OCI-M2 (cell line): ENCODE results near the gene IFIT1B.
"Not testable (repeated sequence)": the region's sequence is repeated elsewhere in the genome, so short reads cannot be mapped to it uniquely, and the experiment has no call there.

Experiments
- DNase-seq: peaks from one replicate; lab custom pipeline; 2025; ENCODE audit not compliant: unreplicated experiment; lab: John Stamatoyannopoulos, UW

IFIT1B gene

GRCh38 chr10:89373916-89374711 is 3.7 kb upstream of the IFIT1B start:
- no peak for DNase-seq

DNA sequence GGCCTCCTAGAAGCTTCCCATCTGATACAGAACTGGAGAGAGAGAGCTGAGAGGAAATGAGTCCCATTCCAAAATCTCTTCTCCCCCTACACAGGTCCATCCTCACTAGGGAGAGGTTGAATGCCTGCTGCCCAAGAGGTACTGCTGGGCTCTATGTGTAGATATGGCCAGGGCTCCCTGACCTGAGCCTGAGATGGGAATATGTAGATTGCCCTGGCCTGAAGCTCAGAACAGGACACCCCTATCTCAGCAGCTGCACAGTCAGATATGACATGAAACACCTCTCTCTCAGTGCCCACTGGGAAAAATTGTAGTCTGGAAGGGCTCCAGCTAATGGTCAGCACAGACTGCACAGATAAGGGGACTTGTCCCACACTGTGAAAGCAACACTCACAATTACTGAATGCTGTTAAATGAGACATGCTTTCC is 3.1 kb upstream of the IFIT1B start:
- DNase-seq: no peak

GRCh38 chr10:89379103-89379502 is 1.2 kb downstream of the IFIT1B start:
- no peak for DNase-seq

GRCh38 chr10:89382757-89383156 is 4.9 kb downstream of the IFIT1B start:
- DNase-seq: no peak

- no peak for DNase-seq
Measured at GRCh38 chr10:89384474-89385340, 6.9 kb downstream of the IFIT1B start.

GRCh38 chr10:89388806-89389205 is 10.9 kb downstream of the IFIT1B start:
- no peak for DNase-seq

DNA sequence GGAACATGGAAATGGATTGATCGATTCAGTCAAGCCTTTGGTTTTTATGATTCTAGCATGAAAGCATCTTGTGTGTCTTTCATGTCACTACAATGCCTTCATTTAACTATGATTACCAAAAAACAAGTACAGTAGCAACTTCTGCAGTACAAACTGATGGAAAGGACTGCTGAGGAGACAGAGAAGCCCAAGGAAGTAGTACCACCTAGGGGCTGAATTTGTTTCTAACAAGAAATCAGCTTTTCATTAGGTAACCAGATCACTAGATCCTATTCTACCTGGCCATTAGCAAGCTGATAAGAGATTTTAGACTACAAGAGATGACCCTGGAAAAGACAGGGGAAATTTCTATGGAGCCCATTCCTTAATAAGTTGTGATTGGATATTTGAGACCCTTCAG is 11.4 kb downstream of the IFIT1B start:
- DNase-seq: no peak

DNA sequence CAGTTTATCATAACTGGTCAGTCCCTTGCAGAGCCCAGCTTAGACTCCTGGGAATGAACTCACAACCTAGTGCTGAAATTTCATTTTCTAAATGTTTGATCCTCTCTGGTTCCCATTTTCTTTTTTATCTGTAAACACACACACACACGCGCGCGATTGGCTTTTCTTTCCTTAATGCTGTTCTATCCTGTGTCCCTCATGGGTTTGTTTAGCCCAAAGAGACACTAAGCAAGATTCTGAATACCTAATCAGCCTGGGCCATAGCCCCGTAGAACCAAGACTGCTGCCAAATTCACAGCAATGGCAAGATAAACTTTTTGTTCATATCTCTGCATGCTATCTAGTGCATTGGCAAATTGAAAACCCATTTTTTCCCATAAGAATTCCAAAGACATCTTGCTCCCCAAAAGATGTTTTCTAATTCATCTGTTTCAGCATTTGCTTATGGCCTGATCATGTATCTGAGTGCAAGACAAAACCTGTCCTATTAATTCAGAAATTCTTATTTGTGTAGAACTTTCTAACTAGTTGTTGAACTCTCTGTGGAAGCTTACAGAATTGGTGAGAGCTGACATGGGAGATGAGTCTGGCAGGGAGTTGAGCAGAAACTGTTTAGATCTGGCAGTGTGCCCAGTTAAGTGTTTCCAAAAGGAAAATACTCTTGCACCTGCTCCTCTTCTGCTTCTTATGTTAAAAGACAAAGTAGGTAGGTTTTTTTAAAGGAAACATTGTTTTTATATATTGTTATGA is 12.8 kb downstream of the IFIT1B start:
- DNase-seq: no peak

DNA sequence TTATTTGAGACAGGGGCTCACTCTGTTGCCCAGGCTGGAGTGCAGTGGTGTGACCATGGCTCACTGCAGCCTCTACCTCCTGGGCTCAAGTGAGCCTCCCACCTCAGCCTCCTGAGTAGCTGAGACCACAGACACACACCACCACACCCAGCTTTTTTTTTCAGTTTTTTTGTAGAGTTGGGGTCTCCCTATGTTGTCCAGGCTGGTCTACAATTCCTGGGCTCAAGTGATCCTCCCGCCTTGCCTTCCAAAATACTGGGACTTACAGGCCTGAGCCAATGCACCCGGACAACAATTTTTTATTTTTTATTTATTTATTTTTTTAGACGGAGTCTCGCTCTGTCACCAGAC is 13.3 kb downstream of the IFIT1B start:
- DNase-seq: not testable (repeated sequence)

DNA sequence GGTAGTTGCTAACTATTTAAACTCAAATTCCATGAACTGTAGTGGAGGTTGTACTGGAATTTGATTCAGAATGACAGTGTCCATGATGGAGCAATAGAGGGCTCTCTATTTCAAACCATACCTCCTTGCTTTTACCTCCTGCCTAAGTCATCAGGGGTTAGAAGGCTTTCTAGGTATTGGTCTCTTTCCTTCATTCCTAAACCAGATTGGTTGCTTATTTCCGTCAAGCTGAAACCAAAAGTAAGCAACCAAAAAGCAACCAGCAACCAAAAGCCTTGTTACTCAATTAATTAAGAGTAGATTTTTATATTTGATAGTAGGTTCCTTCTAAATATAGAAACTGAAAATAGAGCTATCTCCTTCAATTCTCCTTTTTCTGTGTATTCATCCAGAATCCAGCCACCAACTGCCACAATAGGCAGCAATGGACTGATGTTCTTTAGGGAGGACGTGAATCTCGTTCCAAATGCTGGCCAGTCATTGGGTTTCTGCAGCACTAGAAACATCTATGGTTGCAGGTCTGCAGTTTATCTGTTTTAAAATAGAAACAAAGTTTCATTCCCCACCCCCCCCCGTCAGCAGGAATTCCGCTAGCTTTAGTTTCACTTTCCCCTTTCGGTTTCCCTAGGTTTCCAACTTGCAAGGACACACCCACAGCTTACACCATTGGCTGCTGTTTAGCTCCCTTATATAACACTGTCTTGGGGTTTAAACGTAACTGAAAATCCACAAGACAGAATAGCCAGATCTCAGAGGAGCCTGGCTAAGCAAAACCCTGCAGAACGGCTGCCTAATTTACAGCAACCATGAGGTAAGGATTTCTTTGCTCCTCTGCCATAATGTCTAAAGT is 14.3 kb downstream of the IFIT1B start, which contains the start of gene IFIT1:
Gene IFIT1 (plus strand): TSS at position 717 of the 850 bp plus-strand sequence. CDS start 90 bp downstream, at position 807.
- DNase-seq: no peak

- DNase-seq: no peak
Measured at GRCh38 chr10:89392974-89393373, 15.1 kb downstream of the IFIT1B start.

DNA sequence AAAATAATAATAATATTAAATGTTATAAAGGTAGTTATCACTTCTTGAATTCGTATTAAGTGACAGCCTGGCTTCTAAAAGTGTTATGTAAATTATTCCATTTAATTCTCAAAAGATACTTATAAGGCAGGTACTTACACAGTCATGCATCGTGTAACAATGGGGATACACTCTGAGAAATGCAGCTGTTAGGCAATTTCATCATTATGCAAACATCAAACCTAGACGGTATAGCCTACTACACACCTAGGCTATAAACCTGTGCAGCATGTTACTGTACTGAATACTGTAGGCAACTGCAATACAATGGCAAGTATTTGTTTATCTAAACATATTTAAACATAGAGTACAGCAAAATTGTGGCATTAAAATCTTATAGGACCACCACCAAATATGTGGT is 16.0 kb downstream of the IFIT1B start:
- DNase-seq: no peak

DNA sequence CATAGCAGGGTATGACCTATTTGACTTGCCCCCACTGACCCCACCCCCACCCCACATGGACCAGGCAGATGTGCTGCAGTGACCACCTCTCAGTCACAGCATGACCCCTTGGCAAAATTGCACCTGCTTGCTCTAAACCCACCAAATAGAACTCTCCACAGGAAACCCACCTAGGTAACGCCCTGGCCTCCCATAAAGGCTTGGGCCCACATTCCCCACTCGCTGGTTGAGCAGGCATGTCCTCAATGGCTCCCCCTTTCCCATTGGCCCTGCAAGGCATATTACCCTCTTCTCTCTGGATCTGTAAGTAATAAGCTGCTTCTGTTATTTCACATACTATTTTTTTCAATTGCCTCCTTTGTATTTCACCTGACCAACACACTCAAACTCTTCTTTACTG is 17.3 kb downstream of the IFIT1B start:
- no peak for DNase-seq

DNA sequence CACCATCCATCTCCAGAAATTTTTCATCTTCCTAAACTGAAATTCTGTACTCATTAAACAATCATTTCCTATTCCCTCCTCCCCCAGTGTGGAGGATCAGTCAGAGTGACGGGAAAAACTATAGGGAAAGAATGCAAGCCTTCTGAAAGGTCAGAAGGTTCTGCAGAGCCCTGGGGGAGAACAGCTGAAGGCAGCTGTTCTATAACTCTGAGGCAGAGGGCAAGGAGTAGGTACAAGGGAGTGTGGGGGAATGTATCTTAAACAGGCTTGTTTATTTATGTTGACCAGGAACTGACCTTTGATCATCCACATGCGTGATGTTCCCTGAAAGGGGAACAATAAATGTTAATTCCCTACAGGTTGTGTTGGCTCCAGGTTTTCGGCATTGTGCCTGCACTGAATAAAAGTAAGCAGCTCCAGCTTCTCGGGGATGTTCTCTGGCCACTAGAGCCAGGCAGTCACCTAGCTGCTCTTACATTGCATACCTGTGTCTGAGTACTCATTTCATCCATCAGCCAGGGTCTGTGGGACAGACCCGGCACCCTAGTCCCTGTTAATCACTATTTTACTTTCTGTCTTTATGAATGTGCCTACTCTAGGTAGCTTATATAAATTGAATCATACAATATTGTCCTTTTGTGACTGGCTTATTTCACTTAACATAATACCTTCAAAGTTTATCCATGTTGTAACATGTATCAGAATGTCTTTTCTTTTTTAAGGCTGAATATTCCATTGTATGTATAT is 20.3 kb downstream of the IFIT1B start:
- no peak for DNase-seq

DNA sequence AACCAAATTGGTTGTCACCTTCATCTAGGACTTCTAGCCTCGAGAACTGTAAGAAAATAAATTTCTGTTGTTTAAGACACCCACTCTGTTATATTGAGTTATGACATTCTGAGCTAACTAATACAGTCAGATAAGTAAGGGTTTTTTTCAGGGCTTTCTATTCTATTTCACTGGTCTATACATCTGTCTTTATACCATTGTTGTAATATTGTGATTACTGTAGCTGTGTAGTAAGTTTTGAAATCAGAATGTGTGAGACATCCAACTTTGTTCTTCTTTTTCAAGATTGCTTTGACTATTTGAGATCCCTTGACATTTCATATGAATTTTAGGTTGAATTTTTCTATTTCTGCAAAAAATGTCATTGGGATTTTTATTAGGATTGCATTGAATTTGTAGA is 22.1 kb downstream of the IFIT1B start:
- DNase-seq: no peak

DNA sequence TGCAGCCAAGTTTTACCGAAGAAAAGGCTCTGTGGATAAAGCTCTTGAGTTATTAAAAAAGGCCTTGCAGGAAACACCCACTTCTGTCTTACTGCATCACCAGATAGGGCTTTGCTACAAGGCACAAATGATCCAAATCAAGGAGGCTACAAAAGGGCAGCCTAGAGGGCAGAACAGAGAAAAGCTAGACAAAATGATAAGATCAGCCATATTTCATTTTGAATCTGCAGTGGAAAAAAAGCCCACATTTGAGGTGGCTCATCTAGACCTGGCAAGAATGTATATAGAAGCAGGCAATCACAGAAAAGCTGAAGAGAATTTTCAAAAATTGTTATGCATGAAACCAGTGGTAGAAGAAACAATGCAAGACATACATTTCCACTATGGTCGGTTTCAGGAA is 25.2 kb downstream of the IFIT1B start:
- no peak for DNase-seq

GRCh38 chr10:89404104-89405047 is 26.5 kb downstream of the IFIT1B start:
- DNase-seq: no peak

- DNase-seq: not testable (repeated sequence)
Measured at GRCh38 chr10:89406178-89406577, 28.3 kb downstream of the IFIT1B start.

DNA sequence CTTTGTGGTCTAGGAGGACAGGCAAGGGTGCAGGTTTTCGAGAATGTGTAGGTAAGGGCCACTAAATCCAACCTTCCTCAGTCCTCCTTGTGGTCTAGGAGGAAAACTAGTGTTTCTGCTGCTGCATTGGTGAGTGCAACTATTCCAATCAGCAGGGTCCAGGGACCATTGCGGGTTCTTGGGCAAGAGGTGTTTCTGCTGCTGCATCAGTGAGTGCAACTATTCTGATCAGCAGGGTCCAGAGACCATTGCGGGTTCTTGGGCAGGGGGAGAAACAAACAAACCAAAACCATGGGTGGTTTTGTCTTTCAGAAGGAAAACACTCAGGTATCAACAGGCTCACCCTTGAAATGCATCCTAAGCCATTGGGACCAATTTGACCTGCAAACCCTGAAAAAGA is 29.9 kb downstream of the IFIT1B start:
- DNase-seq: not testable (repeated sequence)
